Right atrium auricular region (tissue), 2 donors: Measurements from ENCODE around the gene SCAPER. TPM values are rescaled to one million over a fixed set of nuclear protein-coding genes. Genes with fewer than 3 reads are reported as not detected.

Experiments used
- DNase-seq: peaks from one replicate; pipeline ENCODE4 v3.0.0-alpha.2; 2019; ENCODE audit warnings: low spot score
- H3K27ac ChIP-seq, 2 donors: fragments of 200-600 bp; sonication (generic); 1 replicate in 1 of 2; 2 replicates in 1 of 2; pipeline ENCODE4 v1.5.1; 2016 to 2019
- H3K27me3 ChIP-seq, 2 donors: fragments of 200-600 bp; sonication (generic); one replicate each; pipeline versions ENCODE4 v1.5.1 to v1.6.0; 2017 to 2019
- H3K36me3 ChIP-seq: fragments of 200-600 bp; sonication (generic); one replicate; pipeline ENCODE4 v1.5.1; 2016
- H3K4me1 ChIP-seq, 2 donors: fragments of 200-600 bp; sonication (generic); one replicate each; pipeline versions ENCODE4 v1.5.1 to v1.6.0; 2017 to 2019
- H3K4me3 ChIP-seq, 2 donors: fragments of 200-600 bp; sonication (generic); 1 replicate in 1 of 2; 2 replicates in 1 of 2; pipeline ENCODE4 v1.5.1; 2017 to 2019; ENCODE audit warnings: mild to moderate bottlenecking in 1 of 2, moderate library complexity in 1 of 2
- H3K9me3 ChIP-seq, 2 donors: fragments of 200-600 bp; sonication (generic); one replicate each; pipeline ENCODE4 v1.5.1; 2019
- CTCF ChIP-seq, 2 donors: fragments of 200-600 bp; sonication (generic); IDR thresholded peaks; one replicate each; pipeline ENCODE4 v1.5.1; 2019; ENCODE audit warnings: antibody characterized with exemption in 2 of 2
- total RNA-seq, 2 donors: library from RNA; depleted of rRNA; stranded (reverse); fragments of >200 nt; gene quantifications; one replicate each; pipeline ENCODE4 v1.1.0, GENCODE V29; 2016

The SCAPER gene
- total RNA-seq, 2 donors from 2014 or later = 20.5 to 52.3 TPM

DNA sequence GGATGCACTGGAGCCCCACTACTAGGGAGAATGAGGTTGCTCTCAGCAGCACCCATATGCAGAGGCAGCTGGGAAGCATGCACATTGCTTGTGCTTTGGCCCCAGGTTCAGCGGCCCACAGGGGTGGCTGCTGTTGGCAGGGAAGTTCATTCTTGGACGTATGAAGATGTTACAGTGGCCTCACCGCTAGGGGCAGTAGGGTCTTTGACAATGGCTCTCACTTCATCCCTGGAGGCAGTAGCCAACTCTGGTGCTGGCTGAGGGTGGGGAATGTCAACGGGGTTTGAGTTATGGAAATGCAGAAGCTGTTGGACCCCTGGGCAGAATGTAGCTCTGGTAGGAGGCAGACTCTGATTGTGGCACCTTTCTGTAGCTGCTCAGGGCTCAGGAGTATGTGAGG, 279.9 kb downstream of the SCAPER start:
- TF ChIP-seq CTCF (IDR thresholded peaks at IDR 0.05) = no peak
- Histone ChIP-seq H3K27me3 (no peaks in the 10 kb centered on the region), H3K4me1 (no peaks in the 10 kb centered on the region)

DNA sequence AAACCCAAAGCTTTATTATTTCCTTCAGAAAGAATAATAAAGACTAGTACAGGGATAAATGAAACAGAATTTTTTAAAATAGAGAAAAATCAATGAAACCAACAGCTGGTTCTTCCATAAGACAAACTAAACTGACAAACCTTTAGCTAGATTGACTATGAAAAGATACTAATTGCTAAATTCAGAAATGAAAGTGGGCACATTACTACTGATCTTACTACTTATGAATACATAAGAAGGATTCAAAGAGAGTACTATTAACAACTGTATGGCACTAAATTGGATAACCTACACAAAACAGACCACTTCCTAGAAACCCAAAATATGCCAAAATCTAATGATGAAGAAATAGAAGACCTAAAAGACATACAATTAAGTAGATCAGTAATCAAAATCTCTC, 290.4 kb downstream of the SCAPER start:
- no peaks in the 10 kb centered on the region for H3K27me3 ChIP-seq
- TF ChIP-seq CTCF (IDR thresholded peaks at IDR 0.05) = no peak
- H3K36me3 ChIP-seq = no peaks in the 10 kb centered on the region
- no peaks in the 10 kb centered on the region for H3K4me1 ChIP-seq
- no peak for DNase-seq
- no peaks in the 10 kb centered on the region for H3K9me3 ChIP-seq
- no peak overlapping the region for H3K4me3 ChIP-seq
- no peak overlapping the region for H3K27ac ChIP-seq

More for the DNA sequence above, 279.9 kb downstream of the SCAPER start:
- H3K4me3 ChIP-seq = no peak overlapping the region
- no peaks in the 10 kb centered on the region for H3K36me3 ChIP-seq
- no peak overlapping the region for H3K27ac ChIP-seq
- H3K9me3 ChIP-seq = no peaks in the 10 kb centered on the region
- no peak for DNase-seq

- no peak for DNase-seq
- Histone ChIP-seq H3K4me3 (no peak overlapping the region), H3K27ac (no peak overlapping the region), H3K27me3 (no peaks in the 10 kb centered on the region), H3K9me3 (no peaks in the 10 kb centered on the region), H3K36me3 (no peaks in the 10 kb centered on the region), H3K4me1 (peaks cover 0 to 7% of the 10 kb centered on the region in 2 donors)
- TF ChIP-seq CTCF (IDR thresholded peaks at IDR 0.05) = no peak
Measured at GRCh38 chr15:76588811-76589747, 316.1 kb downstream of the SCAPER start.

DNA sequence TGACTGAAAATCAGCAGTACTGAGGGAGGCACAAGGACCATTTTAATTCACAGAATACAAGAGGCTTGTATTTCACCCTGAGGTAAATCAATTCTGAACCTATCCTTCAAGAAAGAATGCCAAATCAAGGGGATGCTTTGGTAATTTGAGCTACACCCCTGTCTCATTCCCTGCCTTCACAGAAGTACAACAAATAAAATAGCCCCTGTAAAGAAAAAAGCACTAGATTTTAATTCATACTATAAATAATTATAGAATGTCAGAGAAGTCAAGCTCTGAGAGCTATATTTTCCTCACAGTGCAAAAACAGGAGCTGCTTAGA, 319.6 kb downstream of the SCAPER start:
- Histone ChIP-seq H3K4me3 (no peak overlapping the region), H3K27ac (peak overlapping the region in 1 of 2 donors; percentile 64), H3K4me1 (peaks cover 0 to 7% of the 10 kb centered on the region in 2 donors), H3K9me3 (peaks cover 0 to 26% of the 10 kb centered on the region in 2 donors), H3K27me3 (no peaks in the 10 kb centered on the region), H3K36me3 (no peaks in the 10 kb centered on the region)
- no peak for TF ChIP-seq CTCF (IDR thresholded peaks at IDR 0.05)
- no peak for DNase-seq

- Histone ChIP-seq H3K9me3 (peaks cover 0 to 26% of the 10 kb centered on the region in 2 donors), H3K4me3 (no peak overlapping the region), H3K27ac (peak overlapping the region in 1 of 2 donors; percentile 64), H3K27me3 (no peaks in the 10 kb centered on the region), H3K36me3 (no peaks in the 10 kb centered on the region), H3K4me1 (peaks cover 0 to 7% of the 10 kb centered on the region in 2 donors)
- no peak for DNase-seq
- TF ChIP-seq CTCF (IDR thresholded peaks at IDR 0.05) = no peak
Measured at GRCh38 chr15:76584868-76585575, 320.1 kb downstream of the SCAPER start.
